SK-N-SH (cell line): Measurements from ENCODE around the gene GRM6. TPM values are rescaled to one million over a fixed set of nuclear protein-coding genes. Genes with fewer than 3 reads are reported as not detected.

Experiments used
- CTCF ChIA-PET: fragments of 300-600, 350-600 bp; formaldehyde crosslinking; extraction: SDS; loops from one replicate; lab custom pipeline; 2021; lab: Yijun Ruan, JAX
- POLR2A ChIA-PET: fragments of 350-600 bp; sonication (Branson Sonifier 250); formaldehyde crosslinking; extraction: SDS; loops from one replicate; lab custom pipeline; 2020; ENCODE audit warnings: antibody characterized with exemption, inconsistent platforms; lab: Yijun Ruan, JAX
- DNase-seq: peaks from one replicate; pipeline ENCODE4 v3.0.0; 2012
- H2AFZ ChIP-seq: fragments of 200-600 bp; sonication (generic); 2 replicates; pipeline ENCODE4 v1.8.1; 2016; ENCODE audit warnings: antibody characterized with exemption, mild to moderate bottlenecking, low read depth
- H3F3A ChIP-seq: fragments of 200-600 bp; sonication (generic); replicated peaks from 2 replicates; pipeline ENCODE3; 2016; ENCODE audit warnings: antibody characterized with exemption, mild to moderate bottlenecking; ENCODE audit not compliant: insufficient read depth
- H3K27ac ChIP-seq, 2 experiments: fragments of 200-500 bp in 1 of 2; fragments of 200-600 bp in 1 of 2; sonication (Bioruptor generic) in 1 of 2; sonication (generic), shearing (Covaris generic) in 1 of 2; 2 replicates each; pipeline versions ENCODE4 v1.5.1 to v1.6.1; 2014 to 2016; ENCODE audit warnings: low read depth in 2 of 2, inconsistent platforms in 1 of 2, low read length in 1 of 2, mild to moderate bottlenecking in 1 of 2, mixed read lengths in 1 of 2
- H3K27me3 ChIP-seq: fragments of 200-600 bp; sonication (generic), shearing (Covaris generic); 2 replicates; pipeline ENCODE4 v1.6.1; 2016; ENCODE audit warnings: mixed run types; ENCODE audit not compliant: insufficient read depth
- H3K36me3 ChIP-seq, 2 experiments: fragments of 200-500 bp in 1 of 2; fragments of 200-600 bp in 1 of 2; sonication (Bioruptor generic) in 1 of 2; sonication (generic) in 1 of 2; replicated peaks in 1 of 2; 2 replicates each; pipeline versions ENCODE3 to v1.5.1; 2014 to 2016; ENCODE audit warnings: low read length in 1 of 2, mild to moderate bottlenecking in 1 of 2; ENCODE audit not compliant: insufficient read depth in 2 of 2, control insufficient read depth in 1 of 2
- H3K4me1 ChIP-seq, 2 experiments: fragments of 200-500 bp in 1 of 2; fragments of 200-600 bp in 1 of 2; sonication (Bioruptor generic) in 1 of 2; sonication (generic), shearing (Covaris generic) in 1 of 2; 2 replicates each; pipeline versions ENCODE4 v1.5.1 to v1.6.1; 2014 to 2016; ENCODE audit warnings: low read depth in 1 of 2, low read length in 1 of 2, mixed run types in 1 of 2; ENCODE audit not compliant: insufficient read depth in 2 of 2, control insufficient read depth in 1 of 2
- H3K4me2 ChIP-seq: fragments of 200-600 bp; sonication (generic), shearing (Covaris generic); 2 replicates; pipeline ENCODE4 v1.6.1; 2017; ENCODE audit warnings: mixed run types
- H3K4me3 ChIP-seq, 2 experiments: fragments of 200-500 bp in 1 of 2; fragments of 200-600 bp in 1 of 2; sonication (Bioruptor generic) in 1 of 2; sonication (generic), shearing (Covaris generic) in 1 of 2; 2 replicates each; pipeline versions ENCODE4 v1.5.1 to v1.8.1; 2014 to 2016; ENCODE audit warnings: low read depth in 2 of 2, inconsistent platforms in 1 of 2, low read length in 1 of 2, mild to moderate bottlenecking in 1 of 2, mixed read lengths in 1 of 2, moderate library complexity in 1 of 2
- H3K79me2 ChIP-seq: fragments of 200-600 bp; sonication (generic); 2 replicates; pipeline ENCODE4 v1.8.1; 2017; ENCODE audit warnings: mild to moderate bottlenecking; ENCODE audit not compliant: insufficient read depth
- H3K9ac ChIP-seq: fragments of 200-600 bp; sonication (generic); 2 replicates; pipeline ENCODE4 v1.6.1; 2017; ENCODE audit warnings: mixed run types
- H3K9me2 ChIP-seq: fragments of 200-600 bp; sonication (generic); 2 replicates; pipeline ENCODE4 v1.6.1; 2017; ENCODE audit warnings: mixed run types
- H3K9me3 ChIP-seq: fragments of 200-600 bp; sonication (generic); 2 replicates; pipeline ENCODE4 v1.6.1; 2017; ENCODE audit warnings: mixed run types, mild to moderate bottlenecking, moderate library complexity
- H4K20me1 ChIP-seq: fragments of 200-600 bp; sonication (generic); 2 replicates; pipeline ENCODE4 v1.6.1; 2017; ENCODE audit warnings: mild to moderate bottlenecking, mixed run types; ENCODE audit not compliant: insufficient read depth
- CHD2 ChIP-seq: fragments of 150-350 bp; IDR thresholded peaks from 2 replicates; pipeline ENCODE4 v1.6.1; 2018; ENCODE audit warnings: low read length; ENCODE audit not compliant: partially characterized antibody
- FOSL2 ChIP-seq: IDR thresholded peaks from 2 replicates; pipeline ENCODE4 v1.4.0; 2012; ENCODE audit warnings: low read depth, mild to moderate bottlenecking, moderate library complexity, borderline replicate concordance
- FOXM1 ChIP-seq: IDR thresholded peaks from 2 replicates; pipeline ENCODE4 v1.4.0; 2012; ENCODE audit warnings: low read depth, mild to moderate bottlenecking
- GABPA ChIP-seq: IDR thresholded peaks from 2 replicates; pipeline ENCODE4 v1.4.0; 2012; ENCODE audit warnings: low read depth, mild to moderate bottlenecking
- MAX ChIP-seq: IDR thresholded peaks from 2 replicates; pipeline ENCODE4 v1.4.0; 2012; ENCODE audit warnings: low read depth
- MEF2A ChIP-seq: IDR thresholded peaks from 2 replicates; pipeline ENCODE4 v1.4.0; 2012; ENCODE audit warnings: low read depth, borderline replicate concordance
- MXI1 ChIP-seq: IDR thresholded peaks from 2 replicates; pipeline ENCODE4 v1.6.1; 2012; ENCODE audit warnings: mild to moderate bottlenecking, low read depth, low read length, improper control_type of control experiment
- NFIC ChIP-seq: IDR thresholded peaks from 2 replicates; pipeline ENCODE4 v1.4.0; 2012; ENCODE audit warnings: borderline replicate concordance
- NRF1 ChIP-seq: IDR thresholded peaks from 2 replicates; pipeline ENCODE4 v1.6.1; 2012; ENCODE audit warnings: low read depth, mild to moderate bottlenecking, low read length
- RFX5 ChIP-seq: IDR thresholded peaks from 2 replicates; pipeline ENCODE4 v1.6.1; 2012; ENCODE audit warnings: mild to moderate bottlenecking, improper control_type of control experiment, low read length
- RXRA ChIP-seq: IDR thresholded peaks from 2 replicates; pipeline ENCODE4 v1.4.0; 2012; ENCODE audit warnings: low read depth, mild to moderate bottlenecking, borderline replicate concordance
- TAF1 ChIP-seq: IDR thresholded peaks from 2 replicates; pipeline ENCODE4 v1.6.1; 2012; ENCODE audit warnings: low read depth, mild to moderate bottlenecking, low read length, moderate library complexity, borderline replicate concordance
- TEAD4 ChIP-seq: IDR thresholded peaks from 2 replicates; pipeline ENCODE4 v1.4.0; 2012; ENCODE audit warnings: mild to moderate bottlenecking, borderline replicate concordance; ENCODE audit not compliant: insufficient read depth
- USF2 ChIP-seq: fragments of 150-350 bp; IDR thresholded peaks from 2 replicates; pipeline ENCODE4 v1.6.1; 2017; ENCODE audit warnings: antibody characterized with exemption, low read length, low read depth, borderline replicate concordance
- YY1 ChIP-seq: IDR thresholded peaks from 2 replicates; pipeline ENCODE4 v1.4.0; 2012; ENCODE audit warnings: low read depth, mild to moderate bottlenecking
- WGBS: methylation state at CpG from one replicate; pipeline ENCODE4 v1.1.6; 2017; ENCODE audit warnings: low lambda C conversion rate; 5-methylcytosine and 5-hydroxymethylcytosine counted together
- polyA plus RNA-seq, 3 experiments: library from polyadenylated mRNA; depleted of rRNA; stranded (reverse); fragments of >200 nt; gene quantifications; 2 replicates each; pipeline ENCODE4 v1.2.3, GENCODE V29; 2012
- TF ChIP-seq, protein P1 (sequence below): fragments of 200-600 bp; sonication (generic); IDR thresholded peaks from 2 replicates; pipeline ENCODE4 v1.6.1; 2017; ENCODE audit warnings: antibody characterized with exemption, mild to moderate bottlenecking, moderate library complexity
- TF ChIP-seq, protein P2 (sequence below): IDR thresholded peaks from 2 replicates; pipeline ENCODE4; 2012

GRM6 gene
- polyA plus RNA-seq, 1 of the 3 experiments (the other 2 are of a cell fraction) = not detected

- Histone ChIP-seq H3K9me3 (peaks cover 5% of the 10 kb centered on the region; the same call in 1 of the 2 replicates), H3K27me3 (no peaks in the 10 kb centered on the region), H3F3A (no peaks in the 10 kb centered on the region), H2AFZ (no peak within 1 kb of the TSS), H3K4me3 (peak within 1 kb of the TSS in 1 of 2 experiments; percentile 50; a peak in 2 of 4 replicates), H3K4me1 (peaks cover 0 to 5% of the 10 kb centered on the region in 2 experiments; a peak in 1 of 4 replicates), H3K79me2 (no peaks in the 10 kb centered on the region), H3K27ac (peak within 1 kb of the TSS in 1 of 2 experiments; percentile 70; a peak in 1 of 4 replicates), H3K4me2 (no peak within 1 kb of the TSS), H4K20me1 (no peaks in the 10 kb centered on the region), H3K9me2 (no peaks in the 10 kb centered on the region), H3K36me3 (no peaks in the 10 kb centered on the region), H3K9ac (no peak within 1 kb of the TSS)
- DNase-seq = peak; percentile 97
- WGBS = 10% methylated on average over 41 of the region's 69 CpGs
- CTCF ChIA-PET = interaction anchor here (0.7 kb wide), 1 partner anchor 29 kb away, joined by 3 read pairs; no protein-coding TSS in a partner anchor
- TF ChIP-seq MXI1 (peak; percentile 53), RXRA (no peak), NRF1 (peak; percentile 57; the same call in 1 of the 2 replicates)
- POLR2A ChIA-PET = interaction anchor here (0.6 kb wide), 1 partner anchor 44 kb away, joined by 3 read pairs; no protein-coding TSS in a partner anchor
Measured at GRCh38 chr5:178940569-178941360, 54.4 kb downstream of the GRM6 start, which contains the start of gene ZNF454. TSS of gene ZNF454 (plus strand) at chr5:178941198. CDS start at chr5:178942792, 1,594 bp downstream.

DNA sequence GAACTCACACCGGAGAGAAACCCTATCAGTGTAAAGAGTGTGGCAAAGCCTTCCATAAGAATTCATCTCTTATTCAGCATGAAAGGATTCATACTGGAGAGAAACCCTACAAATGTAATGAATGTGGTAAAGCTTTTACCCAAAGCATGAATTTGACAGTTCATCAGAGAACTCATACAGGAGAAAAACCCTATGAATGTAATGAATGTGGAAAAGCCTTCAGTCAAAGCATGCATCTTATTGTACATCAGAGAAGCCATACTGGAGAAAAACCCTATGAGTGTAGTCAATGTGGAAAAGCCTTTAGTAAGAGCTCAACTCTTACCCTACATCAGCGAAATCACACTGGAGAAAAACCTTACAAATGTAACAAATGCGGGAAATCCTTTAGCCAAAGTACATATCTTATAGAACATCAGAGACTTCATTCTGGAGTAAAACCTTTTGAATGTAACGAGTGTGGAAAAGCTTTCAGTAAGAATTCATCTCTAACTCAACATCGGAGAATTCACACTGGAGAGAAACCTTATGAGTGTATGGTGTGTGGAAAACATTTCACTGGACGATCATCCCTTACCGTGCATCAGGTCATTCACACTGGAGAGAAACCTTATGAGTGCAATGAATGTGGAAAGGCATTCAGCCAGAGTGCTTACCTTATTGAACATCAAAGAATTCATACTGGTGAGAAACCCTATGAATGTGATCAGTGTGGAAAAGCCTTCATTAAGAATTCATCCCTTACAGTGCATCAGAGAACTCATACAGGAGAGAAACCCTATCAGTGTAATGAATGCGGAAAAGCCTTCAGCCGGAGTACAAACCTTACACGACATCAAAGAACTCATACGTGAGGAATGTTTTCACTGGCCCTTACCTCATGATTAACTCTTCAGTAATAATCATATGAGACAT is 63.0 kb downstream of the GRM6 start:
- WGBS = 67% methylated on average over 11 of the region's 11 CpGs
- CTCF ChIA-PET = no interaction called here
- peaks cover 14% of the 10 kb centered on the region for H3K9me3 ChIP-seq
- TF ChIP-seq NFIC (no peak), YY1 (no peak), RXRA (no peak), MEF2A (no peak), TAF1 (no peak), TEAD4 (no peak), MAX (no peak), CHD2 (no peak), FOSL2 (no peak), USF2 (no peak), RFX5 (no peak), GABPA (no peak), FOXM1 (no peak)
- TF ChIP-seq, protein P1, sequence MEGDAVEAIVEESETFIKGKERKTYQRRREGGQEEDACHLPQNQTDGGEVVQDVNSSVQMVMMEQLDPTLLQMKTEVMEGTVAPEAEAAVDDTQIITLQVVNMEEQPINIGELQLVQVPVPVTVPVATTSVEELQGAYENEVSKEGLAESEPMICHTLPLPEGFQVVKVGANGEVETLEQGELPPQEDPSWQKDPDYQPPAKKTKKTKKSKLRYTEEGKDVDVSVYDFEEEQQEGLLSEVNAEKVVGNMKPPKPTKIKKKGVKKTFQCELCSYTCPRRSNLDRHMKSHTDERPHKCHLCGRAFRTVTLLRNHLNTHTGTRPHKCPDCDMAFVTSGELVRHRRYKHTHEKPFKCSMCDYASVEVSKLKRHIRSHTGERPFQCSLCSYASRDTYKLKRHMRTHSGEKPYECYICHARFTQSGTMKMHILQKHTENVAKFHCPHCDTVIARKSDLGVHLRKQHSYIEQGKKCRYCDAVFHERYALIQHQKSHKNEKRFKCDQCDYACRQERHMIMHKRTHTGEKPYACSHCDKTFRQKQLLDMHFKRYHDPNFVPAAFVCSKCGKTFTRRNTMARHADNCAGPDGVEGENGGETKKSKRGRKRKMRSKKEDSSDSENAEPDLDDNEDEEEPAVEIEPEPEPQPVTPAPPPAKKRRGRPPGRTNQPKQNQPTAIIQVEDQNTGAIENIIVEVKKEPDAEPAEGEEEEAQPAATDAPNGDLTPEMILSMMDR = no peak
- TF ChIP-seq, protein P2, sequence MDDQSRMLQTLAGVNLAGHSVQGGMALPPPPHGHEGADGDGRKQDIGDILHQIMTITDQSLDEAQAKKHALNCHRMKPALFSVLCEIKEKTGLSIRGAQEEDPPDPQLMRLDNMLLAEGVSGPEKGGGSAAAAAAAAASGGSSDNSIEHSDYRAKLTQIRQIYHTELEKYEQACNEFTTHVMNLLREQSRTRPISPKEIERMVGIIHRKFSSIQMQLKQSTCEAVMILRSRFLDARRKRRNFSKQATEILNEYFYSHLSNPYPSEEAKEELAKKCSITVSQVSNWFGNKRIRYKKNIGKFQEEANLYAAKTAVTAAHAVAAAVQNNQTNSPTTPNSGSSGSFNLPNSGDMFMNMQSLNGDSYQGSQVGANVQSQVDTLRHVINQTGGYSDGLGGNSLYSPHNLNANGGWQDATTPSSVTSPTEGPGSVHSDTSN = no peak

More for the DNA sequence above, 63.0 kb downstream of the GRM6 start:
- POLR2A ChIA-PET = no interaction called here
- H3F3A ChIP-seq = no peaks in the 10 kb centered on the region
- no peak overlapping the region for H3K9ac ChIP-seq
- no peaks in the 10 kb centered on the region for H3K79me2 ChIP-seq
- no peaks in the 10 kb centered on the region for H3K27me3 ChIP-seq
- H3K27ac ChIP-seq = no peak overlapping the region
- no peaks in the 10 kb centered on the region for H3K9me2 ChIP-seq
- H3K4me3 ChIP-seq = no peak overlapping the region
- no peaks in the 10 kb centered on the region for H3K36me3 ChIP-seq
- H3K4me2 ChIP-seq = no peak overlapping the region
- no peaks in the 10 kb centered on the region for H3K4me1 ChIP-seq
- DNase-seq = no peak
- no peaks in the 10 kb centered on the region for H4K20me1 ChIP-seq
- H2AFZ ChIP-seq = no peak overlapping the region
